Naive thymus-derived CD4-positive, alpha-beta T cell (primary cell): Measurements from ENCODE around the gene NAA40. TPM values are rescaled to one million over a fixed set of nuclear protein-coding genes. Genes with fewer than 3 reads are reported as not detected.

Experiments used
- ATAC-seq: fragments of 150-1000 bp; cut with Tn5 transposase; 2 replicates; pipeline ENCODE4 v1.10.0; 2021; ENCODE audit warnings: mild to moderate bottlenecking, moderate library complexity
- CTCF ChIA-PET: fragments of 350-600 bp; sonication (Branson Sonifier 250); formaldehyde crosslinking; loops from one replicate; lab custom pipeline; 2021; ENCODE audit warnings: antibody characterized with exemption; lab: Charles Lee
- POLR2A ChIA-PET: fragments of 350-600 bp; sonication (Branson Sonifier 250); formaldehyde crosslinking; loops from one replicate; lab custom pipeline; 2021; ENCODE audit warnings: antibody characterized with exemption, inconsistent platforms; lab: Charles Lee
- DNase-seq, 9 donors: peaks; one replicate each; pipeline versions ENCODE4 v3.0.0 to v3.0.0-alpha.2; 2020 to 2022; ENCODE audit warnings: mixed read lengths in 1 of 9
- H3K27ac ChIP-seq: one replicate; pipeline ENCODE4 v1.7.0; 2013; ENCODE audit warnings: mild to moderate bottlenecking, low read depth, low read length, moderate library complexity
- H3K27me3 ChIP-seq, 2 donors: one replicate each; pipeline ENCODE4 v1.7.0; 2013; ENCODE audit warnings: low read length in 2 of 2, mild to moderate bottlenecking in 2 of 2, moderate library complexity in 2 of 2; ENCODE audit not compliant: control insufficient read depth in 2 of 2, insufficient read depth in 2 of 2
- H3K36me3 ChIP-seq, 3 experiments: 1 replicate in 2 of 3; 2 replicates in 1 of 3; pipeline ENCODE4 v1.7.0; 2013; ENCODE audit warnings: low read length in 3 of 3, mild to moderate bottlenecking in 3 of 3, moderate library complexity in 1 of 3; ENCODE audit not compliant: insufficient read depth in 3 of 3, control insufficient read depth in 2 of 3
- H3K4me1 ChIP-seq, 2 donors: one replicate each; pipeline ENCODE4 v1.7.0; 2013; ENCODE audit warnings: low read length in 2 of 2, mild to moderate bottlenecking in 2 of 2, moderate library complexity in 1 of 2; ENCODE audit not compliant: control insufficient read depth in 2 of 2, insufficient read depth in 2 of 2
- H3K4me3 ChIP-seq: 2 replicates; pipeline ENCODE4 v1.7.0; 2013; ENCODE audit warnings: mild to moderate bottlenecking, low read length
- H3K9me3 ChIP-seq, 3 experiments: 1 replicate in 2 of 3; 2 replicates in 1 of 3; pipeline ENCODE4 v1.7.0; 2013; ENCODE audit warnings: low read length in 3 of 3; ENCODE audit not compliant: control insufficient read depth in 2 of 3
- H3K27ac Mint-ChIP-seq, 9 donors: one replicate each; pipeline ENCODE4 v1.8.0; 2020 to 2022; ENCODE audit warnings: mixed read lengths in 9 of 9, mild to moderate bottlenecking in 8 of 9, moderate library complexity in 5 of 9, inconsistent platforms in 2 of 9
- H3K27me3 Mint-ChIP-seq, 5 donors: one replicate each; pipeline ENCODE4 v1.8.0; 2021 to 2022; ENCODE audit warnings: mixed read lengths in 5 of 5, mild to moderate bottlenecking in 1 of 5
- H3K36me3 Mint-ChIP-seq, 5 donors: one replicate each; pipeline ENCODE4 v1.8.0; 2020 to 2022; ENCODE audit warnings: mixed read lengths in 5 of 5, mild to moderate bottlenecking in 3 of 5, inconsistent platforms in 1 of 5
- H3K4me1 Mint-ChIP-seq, 7 donors: one replicate each; pipeline ENCODE4 v1.8.0; 2020 to 2022; ENCODE audit warnings: mixed read lengths in 7 of 7, mild to moderate bottlenecking in 3 of 7, inconsistent platforms in 1 of 7
- H3K4me3 Mint-ChIP-seq, 10 donors: one replicate each; pipeline ENCODE4 v1.8.0; 2020 to 2022; ENCODE audit warnings: mild to moderate bottlenecking in 10 of 10, mixed read lengths in 10 of 10, moderate library complexity in 6 of 10, inconsistent platforms in 2 of 10
- H3K9me3 Mint-ChIP-seq, 11 donors: one replicate each; pipeline ENCODE4 v1.8.0; 2020 to 2022; ENCODE audit warnings: mixed read lengths in 11 of 11, mild to moderate bottlenecking in 4 of 11, inconsistent platforms in 1 of 11, moderate library complexity in 1 of 11
- intact Hi-C, 2 donors: fragments of 100-400 bp; cut with micrococcal nuclease; formaldehyde crosslinking; loops; one replicate each; pipeline ENCODE4 v1.15.1; 2023
- polyA plus RNA-seq, 2 donors: library from polyadenylated mRNA; unstranded; fragments of 300-500 nt; fragmentation: Illumina TruSeq; gene quantifications; one replicate each; pipeline ENCODE4 v1.2.3, GENCODE V29; 2021
- total RNA-seq, 6 experiments: library from RNA in 5 of 6; stranded (reverse) in 5 of 6; gene quantifications; 1 replicate in 5 of 6; 2 replicates in 1 of 6; pipeline ENCODE4 v1.2.3 and lab custom pipeline; 2021 to 2026

Gene NAA40
- total and polyA plus RNA-seq, 7 experiments from 2014 or later, result 5.1 to 39.8 (median 24.4) TPM

DNA sequence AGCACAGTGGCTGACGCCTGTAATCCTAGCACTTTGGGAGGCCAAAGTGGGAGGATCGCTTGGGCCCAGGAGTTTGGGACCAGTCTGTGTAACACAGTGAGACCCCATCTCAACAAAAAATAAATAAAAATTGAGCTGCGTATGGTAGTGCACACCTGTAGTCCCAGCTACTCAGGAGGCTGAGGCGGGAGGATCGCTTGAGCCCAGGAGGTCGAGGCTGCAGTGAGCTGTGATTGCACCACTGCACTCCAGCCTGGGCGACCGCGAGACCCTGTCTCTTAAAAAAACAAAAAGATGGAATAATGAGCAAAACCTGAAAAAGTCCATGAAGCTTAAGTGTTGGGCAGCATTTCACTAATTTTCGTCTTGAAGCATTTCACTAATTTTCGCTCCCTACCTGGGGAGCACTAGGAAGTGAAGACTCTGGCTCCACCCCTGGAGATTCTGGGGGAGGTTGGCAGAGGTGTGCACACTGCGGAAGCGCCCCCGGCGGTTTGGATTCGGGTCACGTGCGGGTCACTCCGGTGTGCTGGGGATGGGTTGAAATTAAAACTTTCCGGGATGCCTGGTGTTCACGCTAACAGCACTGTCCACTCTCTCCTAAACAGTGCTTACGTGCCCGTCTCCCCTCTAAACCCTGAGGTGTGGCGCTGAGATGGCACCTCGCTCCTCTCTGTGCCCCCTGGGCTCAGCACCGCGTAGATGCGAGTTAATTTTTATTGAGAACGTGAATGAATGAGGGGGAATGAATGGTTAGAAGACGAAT is 906 bp upstream of the NAA40 start:
- H3K9me3 ChIP-seq, result no peaks in the 10 kb centered on the region
- H3K4me3 ChIP-seq, result peak overlapping the region; percentile 84
- DNase-seq (peak in 1 of 9 donors; percentile 31), ATAC-seq (peak; percentile 6)
- no peaks in the 10 kb centered on the region for H3K27me3 ChIP-seq
- ChIA-PET POLR2A (interaction anchor here (0.7 to 1.2 kb wide), 3 partner anchors 18 to 54 kb away, joined by 3 to 4 read pairs (median 3); no protein-coding TSS in a partner anchor), CTCF (interaction anchor here (0.8 to 1.1 kb wide), 3 partner anchors 20 to 126 kb away, joined by 3 to 11 read pairs (median 3); no protein-coding TSS in a partner anchor)
- peak overlapping the region; percentile 50 to 95 (median 89) for H3K27ac Mint-ChIP-seq
- H3K4me3 Mint-ChIP-seq, result peak overlapping the region; percentile 80 to 99 (median 94)
- H3K27me3 Mint-ChIP-seq, result peaks cover 0 to 2% (median 0%) of the 10 kb centered on the region in 5 donors
- peaks cover 0 to 4% (median 0%) of the 10 kb centered on the region in 3 experiments for H3K36me3 ChIP-seq
- H3K27ac ChIP-seq, result peak overlapping the region; percentile 73
- intact Hi-C loops, result loop anchor here (1.0 kb wide), 4 partner anchors 21 to 100 kb away; partner anchors contain the start of genes COX8A (in 2 of the 2), OTUB1 (in 1 of the 2) and RCOR2 (in 1 of the 2)
- peaks cover 0 to 3% (median 0%) of the 10 kb centered on the region in 5 donors for H3K36me3 Mint-ChIP-seq
- peaks cover 22 to 28% (median 26%) of the 10 kb centered on the region in 7 donors for H3K4me1 Mint-ChIP-seq
- peaks cover 0 to 4% (median 0%) of the 10 kb centered on the region in 11 donors for H3K9me3 Mint-ChIP-seq
- H3K4me1 ChIP-seq, result peaks cover 11 to 18% of the 10 kb centered on the region in 2 donors

DNA sequence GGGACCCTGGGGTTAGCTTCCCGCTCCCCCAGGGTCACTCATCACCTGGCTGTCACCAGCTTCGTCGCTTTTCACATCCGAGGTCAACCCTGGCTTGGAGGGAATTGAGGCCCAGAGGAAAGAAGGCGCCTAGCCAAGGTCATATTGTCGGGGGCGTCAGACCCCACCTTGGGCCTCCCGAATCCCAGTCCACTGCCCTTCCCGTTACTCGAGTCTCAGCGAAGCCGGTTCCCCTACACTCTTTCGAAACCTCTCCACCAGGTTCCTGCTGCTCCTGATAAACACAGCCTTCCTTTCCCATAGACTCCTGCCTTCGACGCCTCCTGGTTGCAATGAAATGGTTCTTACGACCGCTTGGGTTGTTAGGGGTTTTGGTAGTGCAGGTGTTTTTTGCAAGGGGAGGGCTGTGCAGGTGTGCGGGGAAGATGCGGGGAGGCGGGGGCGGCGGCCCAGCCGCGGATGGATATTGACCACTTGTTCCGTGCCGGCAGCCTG is 642 bp downstream of the NAA40 start:
- H3K4me1 Mint-ChIP-seq, result peaks cover 22 to 32% (median 28%) of the 10 kb centered on the region in 7 donors
- Histone ChIP-seq H3K27ac (peak overlapping the region; percentile 73), H3K36me3 (peaks cover 0 to 4% (median 0%) of the 10 kb centered on the region in 3 experiments), H3K4me1 (peaks cover 11 to 18% of the 10 kb centered on the region in 2 donors), H3K4me3 (peak overlapping the region; percentile 84), H3K9me3 (no peaks in the 10 kb centered on the region), H3K27me3 (no peaks in the 10 kb centered on the region)
- H3K27me3 Mint-ChIP-seq, result peaks cover 0 to 2% (median 0%) of the 10 kb centered on the region in 5 donors
- H3K9me3 Mint-ChIP-seq, result peaks cover 0 to 4% (median 0%) of the 10 kb centered on the region in 11 donors
- intact Hi-C loops, result loop anchor here in 1 of 2 donors (1.0 kb wide), 1 partner anchor 102 kb away; no protein-coding TSS in a partner anchor
- POLR2A ChIA-PET, result no interaction called here
- DNase-seq, result no peak
- peak overlapping the region in 8 of 9 donors; percentile 54 to 94 (median 84) for H3K27ac Mint-ChIP-seq
- peak overlapping the region; percentile 80 to 98 (median 93) for H3K4me3 Mint-ChIP-seq
- CTCF ChIA-PET, result interaction anchor here (1.1 kb wide), 1 partner anchor 103 kb away, joined by 11 read pairs; no protein-coding TSS in a partner anchor
- H3K36me3 Mint-ChIP-seq, result peaks cover 0 to 5% (median 0%) of the 10 kb centered on the region in 5 donors
- no peak for ATAC-seq

DNA sequence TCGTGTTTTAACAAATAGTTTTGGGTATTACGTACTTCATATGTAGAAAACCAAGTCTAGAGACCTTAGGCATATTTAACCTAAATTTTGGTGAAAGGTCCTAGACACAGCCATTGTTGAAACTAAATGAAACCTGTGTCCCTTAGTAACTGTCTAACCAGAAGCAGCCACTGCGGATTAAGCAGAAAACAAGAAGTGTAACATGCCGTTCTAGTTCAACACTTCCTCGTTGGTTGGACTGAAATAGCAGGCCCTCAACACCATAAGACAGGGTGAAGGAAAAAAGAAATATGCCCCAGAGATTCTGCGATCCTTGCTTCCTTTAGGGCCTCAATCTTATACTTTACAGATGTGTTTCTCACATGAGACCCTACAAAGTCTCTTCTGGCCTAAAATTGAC is 2.0 kb downstream of the NAA40 start:
- H3K36me3 Mint-ChIP-seq, result peaks cover 0 to 5% (median 0%) of the 10 kb centered on the region in 5 donors
- CTCF ChIA-PET, result interaction anchor here (8.4 kb wide), 1 partner anchor 104 kb away, joined by 148 read pairs; the partner anchor contains the start of gene MARK2
- H3K27ac ChIP-seq, result no peak overlapping the region

DNA sequence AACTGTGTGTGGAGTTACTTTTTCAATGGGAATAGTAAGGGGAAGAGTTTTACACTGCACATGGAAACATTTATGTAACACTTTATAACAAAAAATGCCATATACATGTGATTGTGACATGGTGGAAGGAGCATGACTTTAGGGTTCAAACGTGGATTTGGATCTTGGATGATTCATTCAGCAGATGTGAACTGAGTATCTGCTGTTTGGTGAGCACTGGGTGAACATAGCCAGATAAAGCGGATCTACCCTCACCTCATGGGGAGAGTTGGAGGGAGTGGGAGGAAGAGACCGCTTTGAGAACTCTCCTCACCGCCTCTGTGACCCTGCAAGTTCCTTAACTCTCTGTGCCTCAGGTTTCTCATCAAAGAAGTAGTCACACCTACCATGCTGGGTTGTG is 3.1 kb downstream of the NAA40 start:
- no peak overlapping the region for H3K27ac ChIP-seq
- peak overlapping the region in 1 of 9 donors; percentile 86 for H3K27ac Mint-ChIP-seq
- intact Hi-C loops, result no loop called here
- POLR2A ChIA-PET, result interaction anchor here (0.7 to 4.6 kb wide), 2 partner anchors 54 to 104 kb away, joined by 3 to 32 read pairs; partner anchors contain the start of gene MARK2
- peaks cover 22 to 39% (median 32%) of the 10 kb centered on the region in 7 donors for H3K4me1 Mint-ChIP-seq
- CTCF ChIA-PET, result interaction anchor here (0.7 to 8.4 kb wide), 3 partner anchors 27 to 173 kb away, joined by 3 to 148 read pairs (median 3); partner anchors contain the start of genes MARK2 and ZFTA
- peaks cover 11 to 18% of the 10 kb centered on the region in 2 donors for H3K4me1 ChIP-seq
- H3K9me3 Mint-ChIP-seq, result peaks cover 0 to 4% (median 0%) of the 10 kb centered on the region in 11 donors
- H3K9me3 ChIP-seq, result no peaks in the 10 kb centered on the region
- no peak for DNase-seq
- H3K4me3 ChIP-seq, result no peak overlapping the region
- peaks cover 0 to 5% (median 0%) of the 10 kb centered on the region in 5 donors for H3K36me3 Mint-ChIP-seq
- peak overlapping the region in 1 of 10 donors; percentile 14 for H3K4me3 Mint-ChIP-seq
- no peaks in the 10 kb centered on the region for H3K27me3 ChIP-seq
- no peak for ATAC-seq
- H3K36me3 ChIP-seq, result peaks cover 0 to 12% (median 5%) of the 10 kb centered on the region in 3 experiments
- peaks cover 0 to 2% (median 0%) of the 10 kb centered on the region in 5 donors for H3K27me3 Mint-ChIP-seq

More for the DNA sequence above, 2.0 kb downstream of the NAA40 start:
- Mint-ChIP-seq H3K4me1 (peaks cover 22 to 37% (median 30%) of the 10 kb centered on the region in 7 donors), H3K27ac (peak overlapping the region in 4 of 9 donors; percentile 5 to 55 (median 44)), H3K27me3 (peaks cover 0 to 2% (median 0%) of the 10 kb centered on the region in 5 donors), H3K9me3 (peaks cover 0 to 4% (median 0%) of the 10 kb centered on the region in 11 donors), H3K4me3 (peak overlapping the region; percentile 2 to 98 (median 72))
- Histone ChIP-seq H3K27me3 (no peaks in the 10 kb centered on the region), H3K9me3 (no peaks in the 10 kb centered on the region), H3K4me1 (peaks cover 11 to 18% of the 10 kb centered on the region in 2 donors), H3K4me3 (no peak overlapping the region), H3K36me3 (peaks cover 0 to 4% (median 0%) of the 10 kb centered on the region in 3 experiments)
- ATAC-seq, result no peak
- DNase-seq, result no peak
- POLR2A ChIA-PET, result no interaction called here
- intact Hi-C loops, result no loop called here

DNA sequence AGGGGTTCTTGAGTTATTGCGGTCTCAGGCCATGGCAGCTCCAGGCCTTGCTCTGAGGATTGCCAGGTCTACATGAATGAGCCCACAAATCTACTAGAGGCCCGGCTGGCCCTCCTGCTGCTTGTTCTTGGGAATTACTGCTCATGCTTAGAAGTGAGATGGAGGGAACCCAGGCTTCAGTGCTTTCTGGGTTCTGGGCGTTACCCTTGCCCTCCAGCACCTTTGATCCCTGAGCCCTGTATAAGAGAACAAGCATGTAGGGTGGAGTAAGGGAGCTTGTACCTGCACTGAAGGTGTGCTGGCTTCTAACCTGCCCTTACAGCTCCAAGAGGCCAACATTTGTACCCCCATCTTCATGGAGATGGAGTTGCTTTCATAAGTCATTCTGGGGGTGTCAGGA is 4.0 kb downstream of the NAA40 start:
- peaks cover 0 to 4% (median 0%) of the 10 kb centered on the region in 11 donors for H3K9me3 Mint-ChIP-seq
- Histone ChIP-seq H3K27ac (no peak overlapping the region), H3K36me3 (peaks cover 0 to 12% (median 6%) of the 10 kb centered on the region in 3 experiments), H3K4me3 (no peak overlapping the region), H3K9me3 (no peaks in the 10 kb centered on the region), H3K4me1 (peaks cover 11 to 18% of the 10 kb centered on the region in 2 donors), H3K27me3 (no peaks in the 10 kb centered on the region)
- H3K4me1 Mint-ChIP-seq, result peaks cover 22 to 36% (median 28%) of the 10 kb centered on the region in 7 donors
- H3K27ac Mint-ChIP-seq, result no peak overlapping the region
- H3K36me3 Mint-ChIP-seq, result peaks cover 0 to 5% (median 0%) of the 10 kb centered on the region in 5 donors
- ChIA-PET CTCF (interaction anchor here (0.5 to 8.4 kb wide), 3 partner anchors 106 to 911 kb away, joined by 3 to 148 read pairs (median 3); partner anchors contain the start of genes MARK2 and ZFTA), POLR2A (interaction anchor here (0.9 to 4.6 kb wide), 3 partner anchors 10 to 104 kb away, joined by 3 to 32 read pairs (median 6); partner anchors contain the start of gene MARK2)
- intact Hi-C loops, result no loop called here
- H3K4me3 Mint-ChIP-seq, result no peak overlapping the region
- H3K27me3 Mint-ChIP-seq, result no peaks in the 10 kb centered on the region
- ATAC-seq (no peak), DNase-seq (no peak)
